Activated T-helper 1 cell treated with anti-CD3 and anti-CD28 coated beads, Interleukin-12 subunit alpha, Interleukin-12 subunit beta, Interleukin-2, Interleukin-4 antibody, amounts not matched to agents 30 ng/mL and 10 ng/mL and 1 ng/mL, durations not matched to agents 14 hours and 24 hours and 36 hours (primary cell): ENCODE results near the gene IL19. TPM values are rescaled to one million over a fixed set of nuclear protein-coding genes. Genes with fewer than 3 reads are reported as not detected.

Experiments
- DNase-seq: peaks from one replicate; pipeline ENCODE4 v3.0.0; 2021; ENCODE audit warnings: low spot score
- H3K27ac Mint-ChIP-seq: one replicate; pipeline ENCODE4 v1.8.0; 2021; ENCODE audit warnings: mild to moderate bottlenecking, mixed read lengths
- H3K27me3 Mint-ChIP-seq: one replicate; pipeline ENCODE4 v1.8.0; 2022; ENCODE audit warnings: mild to moderate bottlenecking, moderate library complexity, mixed read lengths; ENCODE audit not compliant: insufficient read depth
- H3K36me3 Mint-ChIP-seq: one replicate; pipeline ENCODE4 v1.8.0; 2021; ENCODE audit warnings: low read depth, mixed read lengths
- H3K4me1 Mint-ChIP-seq: one replicate; pipeline ENCODE4 v1.8.0; 2021; ENCODE audit warnings: low read depth, mixed read lengths
- H3K4me3 Mint-ChIP-seq: one replicate; pipeline ENCODE4 v1.8.0; 2021; ENCODE audit warnings: mild to moderate bottlenecking, moderate library complexity, mixed read lengths
- H3K9me3 Mint-ChIP-seq: one replicate; pipeline ENCODE4 v1.8.0; 2021; ENCODE audit warnings: mixed read lengths
- intact Hi-C: fragments of 100-400 bp; cut with micrococcal nuclease; formaldehyde crosslinking; loops from one replicate; pipeline ENCODE4 v1.15.1; 2024
- total RNA-seq: library from RNA; stranded (reverse); gene quantifications from 2 replicates; pipeline ENCODE4 v1.2.3, GENCODE V29; 2022

IL19 gene
- total RNA-seq, 1 donor from 2014 or later = not detected

GRCh38 chr1:206732992-206733391 lies 37.6 kb upstream of the IL19 start:
- peaks cover 47% of the 10 kb centered on the region for H3K4me1 Mint-ChIP-seq
- no peak overlapping the region for H3K27ac Mint-ChIP-seq
- H3K36me3 Mint-ChIP-seq = peaks cover 52% of the 10 kb centered on the region

GRCh38 chr1:206734499-206735142 lies 36.0 kb upstream of the IL19 start:
- H3K4me1 Mint-ChIP-seq = peaks cover 61% of the 10 kb centered on the region
- H3K36me3 Mint-ChIP-seq = peaks cover 58% of the 10 kb centered on the region
- no peaks in the 10 kb centered on the region for H3K9me3 Mint-ChIP-seq
- intact Hi-C loops = loop anchor here (1.0 to 10.0 kb wide), 5 partner anchors 35 to 320 kb away; partner anchors contain the start of genes PFKFB2 and YOD1
- H3K27ac Mint-ChIP-seq = no peak overlapping the region
- DNase-seq = peak; percentile 56
- no peaks in the 10 kb centered on the region for H3K27me3 Mint-ChIP-seq
- no peak overlapping the region for H3K4me3 Mint-ChIP-seq

More at GRCh38 chr1:206732992-206733391, 37.6 kb upstream of the IL19 start:
- no peak for DNase-seq
- H3K9me3 Mint-ChIP-seq = no peaks in the 10 kb centered on the region
- no peak overlapping the region for H3K4me3 Mint-ChIP-seq
- intact Hi-C loops = loop anchor here (10.0 kb wide), 1 partner anchor 322 kb away; the partner anchor contains the start of genes PFKFB2 and YOD1
- H3K27me3 Mint-ChIP-seq = no peaks in the 10 kb centered on the region

DNA sequence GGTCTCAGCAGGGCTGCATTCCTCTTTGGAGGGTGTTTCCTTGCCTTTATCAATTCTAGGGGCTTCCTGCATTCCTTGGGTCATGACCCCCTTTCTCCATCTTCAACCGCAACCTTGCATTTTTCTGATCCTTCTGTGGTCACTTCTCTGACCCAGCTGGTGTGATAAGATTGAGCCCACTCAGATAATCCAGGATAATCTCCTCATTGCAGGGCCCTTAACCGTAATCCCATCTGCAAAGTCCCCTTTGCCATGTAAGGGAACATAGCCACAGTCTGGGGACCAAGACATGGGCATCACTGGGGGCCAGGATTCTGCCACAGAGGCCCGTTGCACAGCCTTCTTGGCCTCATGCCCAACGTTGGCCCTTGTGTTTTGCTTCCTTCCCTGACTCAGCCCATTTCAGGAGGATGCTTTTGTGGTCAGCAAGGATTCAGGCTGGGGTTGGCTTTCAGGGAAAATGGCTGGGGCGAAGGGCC lies 35.0 kb upstream of the IL19 start:
- peaks cover 57% of the 10 kb centered on the region for H3K36me3 Mint-ChIP-seq
- H3K27ac Mint-ChIP-seq = no peak overlapping the region
- H3K4me1 Mint-ChIP-seq = peaks cover 65% of the 10 kb centered on the region
- no peak overlapping the region for H3K4me3 Mint-ChIP-seq
- DNase-seq = no peak
- intact Hi-C loops = loop anchor here (2.0 to 10.0 kb wide), 2 partner anchors 247 to 319 kb away; partner anchors contain the start of genes PFKFB2 and YOD1
- no peaks in the 10 kb centered on the region for H3K27me3 Mint-ChIP-seq
- no peaks in the 10 kb centered on the region for H3K9me3 Mint-ChIP-seq

DNA sequence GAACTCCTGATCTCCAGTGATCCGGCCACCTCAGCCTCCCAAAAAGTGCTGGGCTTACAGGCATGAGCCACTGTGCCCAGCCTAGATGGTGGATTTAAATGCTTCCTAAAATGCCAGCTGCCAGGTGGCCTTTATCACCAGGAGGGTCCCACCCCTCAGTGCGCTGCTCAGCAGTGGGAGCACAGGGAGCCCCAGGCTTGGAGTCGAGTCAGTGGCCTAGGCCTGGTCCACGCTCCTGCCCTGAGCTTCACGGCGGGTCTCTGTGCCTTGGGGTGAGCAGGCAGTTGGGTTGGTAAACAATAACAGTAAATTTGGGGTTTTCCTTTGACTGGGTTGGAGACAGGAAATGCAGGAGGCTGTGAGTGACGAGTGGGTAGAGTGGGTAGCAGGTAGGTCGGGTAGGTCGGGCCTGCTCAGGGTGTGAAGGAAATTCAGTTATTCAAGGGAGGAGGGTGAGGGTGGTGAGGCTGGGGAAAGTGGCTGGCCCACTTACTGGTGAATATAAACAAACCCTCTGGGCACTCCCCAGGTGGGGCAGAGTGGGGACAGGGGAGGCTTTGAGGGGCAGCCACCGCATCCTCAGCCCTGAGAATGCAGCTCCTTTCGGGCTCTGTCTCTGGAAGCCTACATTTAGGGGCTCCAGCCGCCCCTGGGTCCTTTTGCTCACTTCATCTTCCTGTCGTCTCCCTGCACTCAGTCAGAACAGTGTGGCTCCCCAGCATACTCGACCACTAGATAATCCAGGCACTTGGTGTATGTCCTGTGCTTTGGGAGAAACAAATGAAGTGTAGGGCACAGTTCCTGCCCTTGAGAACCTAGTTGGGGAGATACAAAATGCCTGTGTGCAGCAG lies 33.5 kb upstream of the IL19 start:
- Mint-ChIP-seq H3K4me1 (peaks cover 71% of the 10 kb centered on the region), H3K36me3 (peaks cover 63% of the 10 kb centered on the region), H3K27me3 (no peaks in the 10 kb centered on the region), H3K9me3 (no peaks in the 10 kb centered on the region), H3K4me3 (peak overlapping the region; percentile 0), H3K27ac (peak overlapping the region; percentile 64)
- intact Hi-C loops = loop anchor here (10.0 kb wide), 1 partner anchor 318 kb away; the partner anchor contains the start of genes PFKFB2 and YOD1
- peak; percentile 44 for DNase-seq

DNA sequence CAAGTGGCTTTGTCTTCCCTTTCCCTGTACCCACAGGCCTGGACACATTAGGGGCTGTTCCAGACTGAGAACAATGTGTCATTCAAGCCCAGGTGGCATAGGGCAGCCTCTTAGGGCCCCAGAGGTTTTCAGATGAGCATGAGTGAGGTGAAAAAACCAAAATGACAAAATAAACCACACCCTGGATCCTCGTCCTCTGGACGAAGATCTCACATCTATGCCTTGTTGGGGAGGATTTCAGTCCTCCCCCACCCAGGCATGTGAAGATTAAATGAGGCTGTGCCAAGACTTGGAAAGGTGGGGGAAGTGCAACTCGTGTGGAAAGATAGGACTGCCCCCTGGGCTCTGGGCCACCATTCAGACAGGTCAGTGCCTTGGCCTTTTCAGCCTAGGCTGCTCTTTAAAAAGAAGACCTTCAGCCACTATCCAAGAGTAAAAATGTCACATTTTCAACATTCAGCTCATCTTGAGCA lies 32.8 kb upstream of the IL19 start:
- intact Hi-C loops = loop anchor here (10.0 kb wide), 1 partner anchor 317 kb away; the partner anchor contains the start of genes PFKFB2 and YOD1
- H3K9me3 Mint-ChIP-seq = no peaks in the 10 kb centered on the region
- H3K27me3 Mint-ChIP-seq = no peaks in the 10 kb centered on the region
- peak overlapping the region; percentile 0 for H3K4me3 Mint-ChIP-seq
- peaks cover 73% of the 10 kb centered on the region for H3K4me1 Mint-ChIP-seq
- peaks cover 58% of the 10 kb centered on the region for H3K36me3 Mint-ChIP-seq
- peak overlapping the region; percentile 64 for H3K27ac Mint-ChIP-seq
- DNase-seq = no peak

DNA sequence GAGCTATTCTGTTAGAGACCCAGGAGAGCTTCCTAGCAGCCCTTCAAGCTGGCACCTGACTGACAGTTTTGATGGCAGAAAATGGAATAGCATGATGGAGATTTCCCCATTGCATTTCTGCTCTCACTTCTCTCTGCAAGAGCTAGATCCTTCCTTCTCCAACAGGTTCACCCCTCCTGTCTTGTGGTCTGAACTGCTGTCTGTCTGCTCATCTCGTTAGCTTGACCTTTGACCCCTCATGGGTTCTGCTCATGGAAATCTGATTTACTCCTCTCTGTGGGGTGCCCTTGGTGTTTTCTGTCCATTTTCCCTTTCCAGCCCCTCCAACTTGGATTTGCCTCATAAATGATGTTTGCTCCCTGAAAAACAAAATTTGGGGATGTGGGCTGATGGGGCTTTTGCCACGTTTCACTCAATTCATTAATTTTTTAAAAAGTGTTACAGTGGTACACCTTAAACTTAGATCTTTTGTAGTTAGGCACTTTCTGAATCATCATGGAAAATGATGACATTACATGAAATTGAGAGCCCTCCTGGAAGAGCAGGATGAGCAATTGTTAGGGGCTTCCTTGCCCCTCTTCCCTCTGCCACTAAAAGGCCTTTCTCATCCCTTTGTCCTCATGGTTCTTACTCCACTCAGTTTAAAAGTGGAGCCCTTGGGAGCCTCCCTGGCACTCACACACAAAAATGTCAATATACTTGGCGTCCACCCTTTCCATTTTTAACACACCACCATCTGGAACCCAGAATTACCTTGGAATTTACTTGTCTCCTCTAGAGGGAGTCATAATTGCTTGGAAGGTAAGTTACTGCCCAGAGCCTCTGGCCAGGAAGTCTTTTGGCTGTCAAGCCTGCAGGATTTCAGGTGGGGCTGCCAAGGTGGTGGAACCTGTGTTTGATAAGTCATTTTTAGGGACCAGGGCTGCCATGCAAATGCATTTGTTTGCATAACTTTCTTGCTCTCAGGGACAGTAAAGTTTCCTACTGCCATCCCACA lies 31.9 kb upstream of the IL19 start:
- H3K4me1 Mint-ChIP-seq = peaks cover 73% of the 10 kb centered on the region
- H3K36me3 Mint-ChIP-seq = peaks cover 50% of the 10 kb centered on the region
- DNase-seq = no peak
- H3K4me3 Mint-ChIP-seq = peak overlapping the region; percentile 43
- H3K9me3 Mint-ChIP-seq = no peaks in the 10 kb centered on the region
- peak overlapping the region; percentile 84 for H3K27ac Mint-ChIP-seq
- H3K27me3 Mint-ChIP-seq = no peaks in the 10 kb centered on the region
- intact Hi-C loops = loop anchor here (1.0 to 10.0 kb wide), 6 partner anchors 19 to 316 kb away; partner anchors contain the start of genes PFKFB2 and YOD1

DNA sequence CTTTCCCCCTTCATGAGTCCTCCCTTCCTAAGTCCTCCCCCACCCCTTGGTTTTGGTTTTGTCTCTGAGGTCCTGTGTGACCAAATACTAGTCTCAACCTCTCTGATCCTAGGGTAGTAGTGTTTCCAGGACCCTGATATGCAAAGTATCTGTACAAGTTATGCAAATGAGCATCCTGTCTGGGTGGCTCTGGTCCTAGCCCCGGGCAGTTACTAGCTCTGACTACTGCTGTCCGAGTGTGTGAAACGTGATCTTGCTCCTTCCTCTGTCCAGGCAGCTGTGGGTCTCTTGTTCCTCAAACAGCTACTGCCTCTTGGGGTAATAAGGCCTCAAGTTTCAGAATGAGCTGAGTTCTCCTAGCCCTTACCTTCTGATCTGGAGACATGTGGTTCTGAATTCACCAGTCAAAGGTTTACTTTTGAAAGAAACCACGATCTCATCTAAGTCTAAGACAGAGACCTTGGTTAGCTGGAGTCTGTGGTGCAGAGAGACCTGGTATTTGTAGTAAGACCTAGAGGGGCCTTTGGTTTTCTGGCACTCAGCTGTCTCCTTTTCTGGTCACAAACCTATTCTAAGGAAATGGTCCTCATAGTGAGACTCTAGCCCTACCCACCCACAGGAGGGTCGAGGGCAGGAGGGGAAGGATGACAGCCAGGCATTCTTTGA lies 31.0 kb upstream of the IL19 start:
- H3K27me3 Mint-ChIP-seq = no peaks in the 10 kb centered on the region
- peak overlapping the region; percentile 84 for H3K27ac Mint-ChIP-seq
- peaks cover 47% of the 10 kb centered on the region for H3K36me3 Mint-ChIP-seq
- H3K9me3 Mint-ChIP-seq = no peaks in the 10 kb centered on the region
- no peak for DNase-seq
- intact Hi-C loops = loop anchor here (1.0 to 10.0 kb wide), 6 partner anchors 18 to 315 kb away; partner anchors contain the start of genes PFKFB2 and YOD1
- H3K4me1 Mint-ChIP-seq = peaks cover 72% of the 10 kb centered on the region
- peak overlapping the region; percentile 65 for H3K4me3 Mint-ChIP-seq

DNA sequence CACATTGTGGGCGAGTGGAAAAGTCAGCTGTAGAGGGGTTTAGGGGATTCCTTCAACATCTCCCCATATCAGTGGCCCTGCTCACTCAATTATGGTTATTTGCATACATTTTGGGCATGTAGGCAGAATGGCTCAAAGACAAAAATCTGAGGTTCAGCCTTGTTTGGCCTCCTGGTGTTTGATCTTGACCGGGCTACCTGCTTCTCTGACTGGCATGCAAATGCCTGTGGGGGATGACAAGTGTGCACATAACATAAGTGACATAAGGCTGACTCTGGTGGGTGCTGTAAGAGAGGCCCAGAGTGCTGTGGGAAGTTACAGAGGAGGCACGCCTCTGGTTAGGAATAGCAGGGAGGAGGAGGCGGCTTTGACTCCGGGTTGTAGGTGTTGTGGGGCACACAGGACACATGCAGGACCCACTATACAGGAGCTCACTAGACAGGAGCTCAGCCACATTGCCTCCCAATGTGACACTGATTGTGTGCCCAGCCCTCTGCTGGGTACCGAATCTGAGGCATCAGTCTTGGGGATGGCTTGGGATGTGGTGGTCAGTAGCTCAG lies 29.4 kb upstream of the IL19 start:
- no peak overlapping the region for H3K4me3 Mint-ChIP-seq
- peaks cover 35% of the 10 kb centered on the region for H3K36me3 Mint-ChIP-seq
- H3K27me3 Mint-ChIP-seq = no peaks in the 10 kb centered on the region
- H3K4me1 Mint-ChIP-seq = peaks cover 67% of the 10 kb centered on the region
- no peak for DNase-seq
- H3K9me3 Mint-ChIP-seq = no peaks in the 10 kb centered on the region
- H3K27ac Mint-ChIP-seq = no peak overlapping the region
- intact Hi-C loops = no loop called here

DNA sequence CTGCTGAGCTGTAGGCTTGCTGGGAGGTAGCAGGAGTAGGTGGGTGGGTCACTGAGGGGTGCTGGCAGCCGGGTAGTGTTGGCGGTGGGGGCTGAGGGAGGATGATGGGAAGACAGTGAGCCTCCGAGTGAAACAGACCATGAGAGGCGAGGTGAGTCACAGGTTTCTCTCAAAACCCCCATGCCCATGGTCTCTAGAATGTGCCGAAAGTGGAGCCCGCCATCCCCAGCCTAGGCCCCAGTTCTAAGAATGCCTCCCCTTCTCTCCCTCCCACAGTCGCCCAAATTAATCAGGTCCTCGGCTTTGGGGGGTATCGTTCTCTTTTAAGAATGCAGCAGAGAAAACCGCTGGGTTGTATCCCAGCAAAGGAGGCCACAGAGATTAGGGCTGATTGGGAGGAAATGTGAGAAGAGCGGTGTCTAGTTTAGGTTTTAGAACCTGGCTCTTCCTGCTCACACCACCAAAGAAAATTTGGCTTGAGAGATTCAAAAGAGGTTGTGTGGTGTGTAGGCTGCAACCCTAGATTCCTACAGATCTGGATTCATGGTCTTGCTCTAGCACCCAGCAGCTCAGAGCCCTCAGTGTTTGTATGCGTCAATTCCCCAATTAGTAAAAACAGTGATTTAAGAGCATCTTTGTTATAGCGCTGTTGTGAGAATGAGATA lies 27.7 kb upstream of the IL19 start:
- DNase-seq = no peak
- peaks cover 51% of the 10 kb centered on the region for H3K4me1 Mint-ChIP-seq
- peaks cover 32% of the 10 kb centered on the region for H3K36me3 Mint-ChIP-seq
- H3K4me3 Mint-ChIP-seq = no peak overlapping the region
- H3K27ac Mint-ChIP-seq = no peak overlapping the region
- H3K27me3 Mint-ChIP-seq = no peaks in the 10 kb centered on the region
- intact Hi-C loops = no loop called here
- no peaks in the 10 kb centered on the region for H3K9me3 Mint-ChIP-seq

- no peak overlapping the region for H3K4me3 Mint-ChIP-seq
- DNase-seq = no peak
These were observed 25.9 kb upstream of the IL19 start for GRCh38 chr1:206744683-206745082.

GRCh38 chr1:206745301-206745700 lies 25.3 kb upstream of the IL19 start:
- Mint-ChIP-seq H3K27ac (no peak overlapping the region), H3K4me1 (peaks cover 36% of the 10 kb centered on the region), H3K36me3 (peaks cover 22% of the 10 kb centered on the region), H3K9me3 (no peaks in the 10 kb centered on the region), H3K4me3 (no peak overlapping the region), H3K27me3 (peaks cover 14% of the 10 kb centered on the region)
- intact Hi-C loops = no loop called here
- DNase-seq = no peak

More at GRCh38 chr1:206744683-206745082, 25.9 kb upstream of the IL19 start:
- H3K27me3 Mint-ChIP-seq = peaks cover 11% of the 10 kb centered on the region
- intact Hi-C loops = no loop called here
- H3K4me1 Mint-ChIP-seq = peaks cover 41% of the 10 kb centered on the region
- H3K36me3 Mint-ChIP-seq = peaks cover 25% of the 10 kb centered on the region
- no peak overlapping the region for H3K27ac Mint-ChIP-seq
- H3K9me3 Mint-ChIP-seq = no peaks in the 10 kb centered on the region
